Neural cell (in vitro differentiated cells): ENCODE data around the gene ADH6. TPM values are rescaled to one million over a fixed set of nuclear protein-coding genes. Genes with fewer than 3 reads are reported as not detected.

Experiments used
- H2AFZ ChIP-seq: fragments of 200-600, 300-800 bp; sonication (generic), shearing (Covaris generic); 2 replicates; pipeline ENCODE4 v1.6.0; 2014; ENCODE audit warnings: low read depth, mild to moderate bottlenecking, antibody characterized with exemption, low read length, moderate library complexity
- H3F3A ChIP-seq: fragments of 200-600 bp; shearing (Covaris generic); 2 replicates; pipeline ENCODE4 v1.6.1; 2016; ENCODE audit warnings: mild to moderate bottlenecking, moderate library complexity, mixed read lengths, antibody characterized with exemption, low read length; ENCODE audit not compliant: insufficient read depth, poor library complexity, severe bottlenecking
- H3K27ac ChIP-seq: fragments of 200-600, 300-800 bp; sonication (generic), shearing (Covaris generic); 2 replicates; pipeline ENCODE4 v1.5.1; 2014; ENCODE audit warnings: mild to moderate bottlenecking, low read length, moderate library complexity
- H3K27me3 ChIP-seq: fragments of 300-800, 200-600 bp; sonication (generic), shearing (Covaris generic); 2 replicates; pipeline ENCODE4 v1.6.0; 2014; ENCODE audit warnings: mild to moderate bottlenecking, low read depth, low read length, moderate library complexity; ENCODE audit not compliant: insufficient read depth
- H3K36me3 ChIP-seq: fragments of 300-800, 200-600 bp; sonication (generic), shearing (Covaris generic); 2 replicates; pipeline ENCODE4 v1.5.1; 2014; ENCODE audit warnings: mild to moderate bottlenecking, antibody characterized with exemption, low read length, moderate library complexity; ENCODE audit not compliant: insufficient read depth
- H3K4me2 ChIP-seq: fragments of 300-800, 200-600 bp; sonication (generic), shearing (Covaris generic); 2 replicates; pipeline ENCODE4 v1.6.0; 2014; ENCODE audit warnings: mild to moderate bottlenecking, low read length
- H3K4me3 ChIP-seq: fragments of 300-800, 200-600 bp; sonication (generic), shearing (Covaris generic); 2 replicates; pipeline ENCODE4 v1.5.1; 2014; ENCODE audit warnings: mild to moderate bottlenecking, low read length, moderate library complexity
- H3K79me2 ChIP-seq: fragments of 200-600 bp; shearing (Covaris generic); replicated peaks from 2 replicates; pipeline ENCODE4 v1.6.0; 2014; ENCODE audit warnings: mild to moderate bottlenecking, low read length, moderate library complexity; ENCODE audit not compliant: insufficient read depth
- H3K9ac ChIP-seq: fragments of 300-800, 200-600 bp; sonication (generic), shearing (Covaris generic); 2 replicates; pipeline ENCODE4 v1.6.1; 2016; ENCODE audit warnings: mild to moderate bottlenecking, low read length, mixed read lengths
- H3K9me2 ChIP-seq: fragments of 200-600 bp; shearing (Covaris generic); 2 replicates; pipeline ENCODE4 v1.6.1; 2016; ENCODE audit warnings: mild to moderate bottlenecking, low read length, mixed read lengths; ENCODE audit not compliant: insufficient read depth
- H3K9me3 ChIP-seq: fragments of 200-600, 300-800 bp; sonication (generic), shearing (Covaris generic); 2 replicates; pipeline ENCODE4 v1.6.1; 2016; ENCODE audit warnings: mild to moderate bottlenecking, mixed run types, low read length, moderate library complexity, mixed read lengths
- H4K20me1 ChIP-seq: fragments of 200-600 bp; shearing (Covaris generic); 2 replicates; pipeline ENCODE4 v1.6.1; 2016; ENCODE audit warnings: mild to moderate bottlenecking, mixed run types; ENCODE audit not compliant: insufficient read depth
- EP300 ChIP-seq: fragments of 450-650 bp; conservative IDR thresholded peaks from 2 replicates; pipeline ENCODE4 v1.6.1; 2014; ENCODE audit warnings: antibody characterized with exemption, mild to moderate bottlenecking, moderate library complexity; ENCODE audit not compliant: poor library complexity, severe bottlenecking
- EZH2 ChIP-seq: fragments of 200-600, 300-800 bp; shearing (Covaris generic), sonication (generic); IDR thresholded peaks from 2 replicates; pipeline ENCODE4 v1.6.1; 2014; ENCODE audit warnings: antibody characterized with exemption, low read length, borderline replicate concordance, mild to moderate bottlenecking; ENCODE audit not compliant: insufficient read depth, poor library complexity, severe bottlenecking
- MXI1 ChIP-seq: fragments of 450-650 bp; conservative IDR thresholded peaks from 2 replicates; pipeline ENCODE4 v1.6.1; 2014; ENCODE audit warnings: antibody characterized with exemption, mild to moderate bottlenecking; ENCODE audit not compliant: poor library complexity, severe bottlenecking
- POLR2AphosphoS5 ChIP-seq: IDR thresholded peaks from 2 replicates; pipeline ENCODE4 v1.6.1; 2012
- RAD21 ChIP-seq: fragments of 450-650 bp; conservative IDR thresholded peaks from 2 replicates; pipeline ENCODE4 v1.6.1; 2014; ENCODE audit warnings: antibody characterized with exemption, mild to moderate bottlenecking, moderate library complexity
- SMC3 ChIP-seq: fragments of 450-650 bp; conservative IDR thresholded peaks from 2 replicates; pipeline ENCODE4 v1.6.1; 2014; ENCODE audit warnings: antibody characterized with exemption, mild to moderate bottlenecking, moderate library complexity; ENCODE audit not compliant: poor library complexity
- TAF1 ChIP-seq: IDR thresholded peaks from 2 replicates; pipeline ENCODE4 v1.6.1; 2012; ENCODE audit warnings: low read depth
- polyA plus RNA-seq: library from polyadenylated mRNA; depleted of rRNA; stranded (reverse); fragments of >200 nt; gene quantifications from 2 replicates; pipeline ENCODE4 v1.2.3, GENCODE V29; 2014
- TF ChIP-seq, protein P1 (sequence below): IDR thresholded peaks from 2 replicates; pipeline ENCODE4 v1.6.1; 2012; ENCODE audit warnings: borderline replicate concordance
- TF ChIP-seq, protein P2 (sequence below): fragments of 450-650 bp; IDR thresholded peaks from 2 replicates; pipeline ENCODE4 v1.5.1; 2014; ENCODE audit warnings: antibody characterized with exemption, mild to moderate bottlenecking, moderate library complexity; ENCODE audit not compliant: poor library complexity, severe bottlenecking

The ADH6 gene
- polyA plus RNA-seq, 1 donor from 2014 or later, result not detected

DNA sequence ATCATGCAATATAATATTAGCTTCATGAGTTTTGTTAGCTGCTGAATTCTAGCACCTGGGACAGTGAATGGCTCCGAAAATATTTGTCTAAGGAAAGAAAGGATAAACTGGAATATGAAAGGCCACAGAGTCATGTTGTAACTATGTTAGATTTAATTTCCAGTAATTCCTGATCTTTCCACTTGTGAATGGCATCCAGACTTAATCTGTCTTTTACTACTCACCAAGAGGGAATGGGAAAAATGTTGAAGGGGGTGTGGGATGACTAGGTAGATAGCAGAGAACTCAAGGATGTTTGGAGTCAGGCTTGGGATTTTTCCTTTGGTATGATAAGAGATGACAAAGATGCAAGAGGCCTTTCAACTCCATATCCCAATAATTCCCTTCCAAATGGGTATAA lies 9.4 kb downstream of the ADH6 start:
- Histone ChIP-seq H3K27me3 (no peaks in the 10 kb centered on the region), H3K9ac (no peak overlapping the region), H3K4me3 (no peak overlapping the region), H3K27ac (no peak overlapping the region), H3F3A (no peaks in the 10 kb centered on the region), H2AFZ (no peak overlapping the region), H3K9me2 (no peaks in the 10 kb centered on the region), H3K79me2 (no peaks in the 10 kb centered on the region), H3K9me3 (no peaks in the 10 kb centered on the region), H4K20me1 (no peaks in the 10 kb centered on the region), H3K4me2 (no peak overlapping the region), H3K36me3 (no peaks in the 10 kb centered on the region)
- TF ChIP-seq POLR2AphosphoS5 (no peak), EZH2 (no peak), SMC3 (no peak), TAF1 (no peak)

DNA sequence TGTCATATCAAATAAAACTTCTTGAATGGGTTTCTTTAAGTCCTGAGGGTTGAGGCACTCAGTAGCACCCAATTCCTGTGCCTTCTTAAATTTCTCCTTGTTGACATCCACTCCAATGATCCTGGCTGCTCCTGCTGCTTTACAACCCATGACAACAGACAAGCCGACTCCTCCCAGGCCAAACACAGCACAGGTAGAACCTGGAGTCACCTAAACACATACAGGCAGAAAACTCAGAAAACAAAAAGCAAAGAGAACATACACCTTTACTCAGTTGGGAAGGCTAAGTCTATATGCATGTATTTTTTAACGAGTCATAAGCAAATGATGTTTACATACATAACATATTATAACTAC lies 10.3 kb downstream of the ADH6 start:
- H3K36me3 ChIP-seq, result no peaks in the 10 kb centered on the region
- H3F3A ChIP-seq, result no peaks in the 10 kb centered on the region
- H3K27me3 ChIP-seq, result no peaks in the 10 kb centered on the region
- no peak overlapping the region for H2AFZ ChIP-seq
- no peaks in the 10 kb centered on the region for H3K79me2 ChIP-seq
- TF ChIP-seq RAD21 (no peak), EP300 (no peak), TAF1 (no peak), SMC3 (no peak), EZH2 (no peak), POLR2AphosphoS5 (no peak), MXI1 (no peak)
- TF ChIP-seq, protein P1, sequence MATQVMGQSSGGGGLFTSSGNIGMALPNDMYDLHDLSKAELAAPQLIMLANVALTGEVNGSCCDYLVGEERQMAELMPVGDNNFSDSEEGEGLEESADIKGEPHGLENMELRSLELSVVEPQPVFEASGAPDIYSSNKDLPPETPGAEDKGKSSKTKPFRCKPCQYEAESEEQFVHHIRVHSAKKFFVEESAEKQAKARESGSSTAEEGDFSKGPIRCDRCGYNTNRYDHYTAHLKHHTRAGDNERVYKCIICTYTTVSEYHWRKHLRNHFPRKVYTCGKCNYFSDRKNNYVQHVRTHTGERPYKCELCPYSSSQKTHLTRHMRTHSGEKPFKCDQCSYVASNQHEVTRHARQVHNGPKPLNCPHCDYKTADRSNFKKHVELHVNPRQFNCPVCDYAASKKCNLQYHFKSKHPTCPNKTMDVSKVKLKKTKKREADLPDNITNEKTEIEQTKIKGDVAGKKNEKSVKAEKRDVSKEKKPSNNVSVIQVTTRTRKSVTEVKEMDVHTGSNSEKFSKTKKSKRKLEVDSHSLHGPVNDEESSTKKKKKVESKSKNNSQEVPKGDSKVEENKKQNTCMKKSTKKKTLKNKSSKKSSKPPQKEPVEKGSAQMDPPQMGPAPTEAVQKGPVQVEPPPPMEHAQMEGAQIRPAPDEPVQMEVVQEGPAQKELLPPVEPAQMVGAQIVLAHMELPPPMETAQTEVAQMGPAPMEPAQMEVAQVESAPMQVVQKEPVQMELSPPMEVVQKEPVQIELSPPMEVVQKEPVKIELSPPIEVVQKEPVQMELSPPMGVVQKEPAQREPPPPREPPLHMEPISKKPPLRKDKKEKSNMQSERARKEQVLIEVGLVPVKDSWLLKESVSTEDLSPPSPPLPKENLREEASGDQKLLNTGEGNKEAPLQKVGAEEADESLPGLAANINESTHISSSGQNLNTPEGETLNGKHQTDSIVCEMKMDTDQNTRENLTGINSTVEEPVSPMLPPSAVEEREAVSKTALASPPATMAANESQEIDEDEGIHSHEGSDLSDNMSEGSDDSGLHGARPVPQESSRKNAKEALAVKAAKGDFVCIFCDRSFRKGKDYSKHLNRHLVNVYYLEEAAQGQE, result no peak
- TF ChIP-seq, protein P2, sequence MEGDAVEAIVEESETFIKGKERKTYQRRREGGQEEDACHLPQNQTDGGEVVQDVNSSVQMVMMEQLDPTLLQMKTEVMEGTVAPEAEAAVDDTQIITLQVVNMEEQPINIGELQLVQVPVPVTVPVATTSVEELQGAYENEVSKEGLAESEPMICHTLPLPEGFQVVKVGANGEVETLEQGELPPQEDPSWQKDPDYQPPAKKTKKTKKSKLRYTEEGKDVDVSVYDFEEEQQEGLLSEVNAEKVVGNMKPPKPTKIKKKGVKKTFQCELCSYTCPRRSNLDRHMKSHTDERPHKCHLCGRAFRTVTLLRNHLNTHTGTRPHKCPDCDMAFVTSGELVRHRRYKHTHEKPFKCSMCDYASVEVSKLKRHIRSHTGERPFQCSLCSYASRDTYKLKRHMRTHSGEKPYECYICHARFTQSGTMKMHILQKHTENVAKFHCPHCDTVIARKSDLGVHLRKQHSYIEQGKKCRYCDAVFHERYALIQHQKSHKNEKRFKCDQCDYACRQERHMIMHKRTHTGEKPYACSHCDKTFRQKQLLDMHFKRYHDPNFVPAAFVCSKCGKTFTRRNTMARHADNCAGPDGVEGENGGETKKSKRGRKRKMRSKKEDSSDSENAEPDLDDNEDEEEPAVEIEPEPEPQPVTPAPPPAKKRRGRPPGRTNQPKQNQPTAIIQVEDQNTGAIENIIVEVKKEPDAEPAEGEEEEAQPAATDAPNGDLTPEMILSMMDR, result no peak
- H3K9me2 ChIP-seq, result no peaks in the 10 kb centered on the region
- H3K27ac ChIP-seq, result no peak overlapping the region
- H3K9me3 ChIP-seq, result no peaks in the 10 kb centered on the region
- no peaks in the 10 kb centered on the region for H4K20me1 ChIP-seq
- H3K4me3 ChIP-seq, result no peak overlapping the region
- no peak overlapping the region for H3K4me2 ChIP-seq
- H3K9ac ChIP-seq, result no peak overlapping the region
